GF-D8 (cell line): ENCODE results near the gene KCNK6.
"Not testable (repeated sequence)": the region's sequence is repeated elsewhere in the genome, so short reads cannot be mapped to it uniquely, and the experiment has no call there.

Experiments
- DNase-seq: peaks from one replicate; lab custom pipeline; 2025; lab: John Stamatoyannopoulos, UW

The KCNK6 gene

GRCh38 chr19:38324431-38324830 lies 4.8 kb downstream of the KCNK6 start:
- no peak for DNase-seq

DNA sequence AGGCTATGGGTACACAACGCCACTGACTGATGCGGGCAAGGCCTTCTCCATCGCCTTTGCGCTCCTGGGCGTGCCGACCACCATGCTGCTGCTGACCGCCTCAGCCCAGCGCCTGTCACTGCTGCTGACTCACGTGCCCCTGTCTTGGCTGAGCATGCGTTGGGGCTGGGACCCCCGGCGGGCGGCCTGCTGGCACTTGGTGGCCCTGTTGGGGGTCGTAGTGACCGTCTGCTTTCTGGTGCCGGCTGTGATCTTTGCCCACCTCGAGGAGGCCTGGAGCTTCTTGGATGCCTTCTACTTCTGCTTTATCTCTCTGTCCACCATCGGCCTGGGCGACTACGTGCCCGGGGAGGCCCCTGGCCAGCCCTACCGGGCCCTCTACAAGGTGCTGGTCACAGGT lies 6.9 kb downstream of the KCNK6 start:
- DNase-seq: no peak

- DNase-seq: no peak
Measured at GRCh38 chr19:38329651-38330050, 10.0 kb downstream of the KCNK6 start.

- no peak for DNase-seq
Measured at GRCh38 chr19:38331728-38332127, 12.1 kb downstream of the KCNK6 start.

GRCh38 chr19:38333245-38333644 lies 13.6 kb downstream of the KCNK6 start:
- no peak for DNase-seq

- DNase-seq: peak; percentile 91
Measured at GRCh38 chr19:38335949-38336637, 16.4 kb downstream of the KCNK6 start.

DNA sequence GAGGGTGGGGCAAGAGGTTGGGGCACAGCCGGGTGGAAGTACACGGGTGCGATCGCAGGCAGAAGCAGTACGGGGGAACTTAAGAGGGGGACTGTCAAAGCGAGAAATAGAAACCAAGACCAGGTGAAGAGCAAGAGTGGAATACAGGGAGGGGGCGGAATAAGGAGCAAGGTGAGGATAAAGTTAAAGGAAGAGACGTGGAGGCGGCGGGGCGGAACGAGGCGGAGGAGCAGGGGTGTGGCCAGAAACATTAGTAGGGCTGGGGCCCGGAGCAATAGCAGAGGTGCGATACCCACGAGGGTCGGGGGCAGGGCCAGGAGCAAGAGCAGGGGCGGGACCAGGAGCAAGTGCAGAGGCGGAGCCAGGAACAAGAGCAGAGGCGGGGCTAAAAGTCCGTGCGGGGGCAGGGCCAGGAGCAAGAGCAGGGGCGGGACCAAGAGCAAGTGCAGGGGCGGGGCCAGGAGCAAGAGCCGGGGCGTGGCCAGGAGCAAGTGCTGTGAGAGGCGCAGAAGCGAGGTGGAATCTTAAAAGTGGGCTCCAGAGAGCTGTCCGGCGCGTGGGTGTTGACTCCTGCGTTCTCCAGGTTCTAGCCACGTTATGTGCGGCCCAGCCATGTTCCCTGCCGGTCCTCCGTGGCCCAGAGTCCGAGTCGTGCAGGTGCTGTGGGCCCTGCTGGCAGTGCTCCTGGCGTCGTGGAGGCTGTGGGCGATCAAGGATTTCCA lies 17.2 kb downstream of the KCNK6 start:
- peak; percentile 78 for DNase-seq

- no peak for DNase-seq
Measured at GRCh38 chr19:38337360-38337653, 17.7 kb downstream of the KCNK6 start.

DNA sequence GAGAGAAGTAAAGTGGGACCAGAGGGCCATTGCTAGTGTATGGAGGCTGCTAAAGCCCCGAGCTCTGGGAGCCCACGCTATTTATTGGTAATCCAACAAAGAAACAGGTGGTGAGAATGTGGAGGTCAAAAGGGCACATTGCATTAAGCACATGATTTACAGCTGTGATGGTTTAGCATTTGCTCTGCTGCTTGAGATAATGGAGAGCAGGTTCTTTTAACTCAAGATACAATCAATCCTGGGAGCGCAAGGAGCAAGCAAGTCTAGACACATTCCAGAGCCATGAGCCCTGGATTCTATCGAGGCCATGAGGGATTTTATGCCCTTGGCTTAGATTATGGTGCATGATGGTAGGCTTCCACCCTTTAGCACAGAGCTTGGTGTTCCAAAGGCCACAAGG lies 19.4 kb downstream of the KCNK6 start:
- not testable (repeated sequence) for DNase-seq

DNA sequence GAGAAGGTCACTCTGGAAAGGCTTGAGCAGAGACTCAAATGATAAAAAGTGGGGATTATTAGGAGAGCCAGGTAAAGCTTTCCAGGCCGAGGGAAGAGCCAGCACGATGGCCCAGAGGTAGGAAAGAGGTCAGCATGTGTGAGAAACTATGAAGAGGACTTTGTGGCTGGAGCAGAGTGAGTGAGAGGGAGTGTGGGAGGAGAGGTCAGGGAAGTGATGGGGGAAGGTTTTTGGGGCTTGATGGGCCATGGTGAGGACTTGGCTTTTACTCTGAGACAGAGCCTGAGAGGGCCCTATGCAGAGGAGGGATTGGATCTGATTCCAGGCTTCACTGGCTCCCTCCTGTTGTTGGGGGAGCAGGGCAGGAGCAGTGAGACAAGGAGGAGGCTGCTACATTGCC lies 21.3 kb downstream of the KCNK6 start:
- DNase-seq: no peak

GRCh38 chr19:38346837-38347236 lies 27.2 kb downstream of the KCNK6 start:
- no peak for DNase-seq

GRCh38 chr19:38350883-38351282 lies 31.2 kb downstream of the KCNK6 start:
- no peak for DNase-seq

DNA sequence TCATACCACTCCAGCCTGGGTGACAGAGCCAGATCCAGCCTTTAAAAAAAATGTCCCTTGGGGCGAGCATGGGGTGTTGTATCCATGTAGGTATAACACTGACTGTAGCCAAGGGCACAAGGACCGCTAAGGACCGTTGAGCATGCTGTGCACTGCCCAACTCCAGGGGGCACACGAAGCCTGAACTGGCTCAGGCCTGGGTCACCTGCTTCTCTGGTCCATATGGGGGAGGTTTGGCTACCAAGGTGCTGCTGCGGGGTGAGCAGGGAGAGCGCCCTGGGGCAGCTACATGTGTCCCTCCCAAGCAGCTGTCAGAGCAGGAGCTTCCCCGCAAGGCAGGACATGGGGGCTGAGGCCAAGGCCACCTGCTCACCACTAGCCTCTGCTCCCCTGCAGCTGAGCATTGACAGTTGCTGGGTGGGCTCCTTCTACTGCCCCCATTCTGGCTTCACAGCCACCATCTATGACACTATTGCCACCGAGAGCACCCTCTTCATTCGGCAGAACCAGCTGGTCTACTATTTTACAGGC lies 32.3 kb downstream of the KCNK6 start:
- no peak for DNase-seq

DNA sequence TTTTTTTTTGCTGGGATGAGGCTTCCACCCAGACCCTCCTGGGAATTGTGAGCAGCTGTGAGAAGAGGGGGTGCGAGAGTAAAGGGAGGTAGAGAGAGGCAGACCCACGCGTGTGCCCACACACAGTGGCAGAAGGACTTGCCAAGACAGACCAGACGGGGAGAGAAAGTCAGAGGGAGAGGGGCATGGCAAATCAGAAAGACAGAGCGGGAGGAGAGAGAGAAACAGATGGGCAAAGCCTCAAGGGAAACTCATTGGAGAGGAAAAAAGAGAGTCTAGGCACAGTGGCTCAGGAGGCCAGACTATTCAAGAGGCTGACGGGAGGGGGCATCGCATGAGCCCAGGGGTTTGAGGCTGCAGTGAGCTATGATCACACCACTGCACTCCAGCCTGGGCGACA lies 33.0 kb downstream of the KCNK6 start:
- no peak for DNase-seq

DNA sequence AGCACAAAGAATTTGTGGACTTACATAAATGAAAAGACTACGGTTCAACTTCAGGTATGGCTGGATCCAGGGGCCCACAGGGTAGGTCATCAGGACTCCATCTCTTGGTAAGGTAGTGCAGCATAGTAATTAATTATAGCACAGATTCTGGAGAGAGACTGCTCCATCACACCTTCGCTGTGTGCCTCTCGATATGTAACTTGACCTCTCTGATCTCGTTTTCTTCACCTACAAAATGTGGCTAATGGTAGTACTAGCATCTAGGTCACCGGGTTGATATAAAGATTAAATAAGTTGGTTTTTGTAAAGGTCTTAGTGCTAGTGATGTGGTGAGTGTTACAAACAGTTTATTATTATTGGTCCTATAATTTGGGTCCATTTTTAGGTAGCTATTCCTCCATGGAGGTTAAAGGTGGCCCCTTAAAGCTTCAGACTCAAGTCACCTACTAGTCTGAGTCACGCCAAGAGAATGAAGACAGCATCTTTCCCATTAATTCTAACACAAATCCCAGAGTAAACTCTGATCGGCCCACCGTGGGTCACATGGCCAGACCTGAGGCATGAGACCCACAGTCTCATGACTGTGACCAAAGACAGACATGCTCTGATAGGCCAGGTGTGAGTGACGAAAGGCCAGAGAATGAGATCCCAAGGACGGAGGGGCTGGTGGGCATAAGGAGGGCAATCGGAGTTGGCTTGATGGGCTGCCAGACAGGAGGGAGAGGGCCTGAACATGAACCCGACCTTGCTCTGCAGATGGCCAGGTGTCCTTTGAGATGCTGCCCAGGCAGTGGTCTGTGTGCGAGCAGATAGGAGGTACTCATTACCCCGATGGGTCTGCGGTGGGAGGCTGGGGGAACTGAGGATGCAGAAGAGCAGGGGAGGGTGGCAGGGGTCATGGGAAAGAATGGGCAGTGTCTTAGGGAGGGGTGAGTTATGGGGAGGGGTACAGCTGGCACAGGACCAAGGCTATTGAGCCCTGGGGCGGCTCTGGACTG lies 36.4 kb downstream of the KCNK6 start:
- DNase-seq: no peak

GRCh38 chr19:38358071-38358470 lies 38.4 kb downstream of the KCNK6 start:
- no peak for DNase-seq

DNA sequence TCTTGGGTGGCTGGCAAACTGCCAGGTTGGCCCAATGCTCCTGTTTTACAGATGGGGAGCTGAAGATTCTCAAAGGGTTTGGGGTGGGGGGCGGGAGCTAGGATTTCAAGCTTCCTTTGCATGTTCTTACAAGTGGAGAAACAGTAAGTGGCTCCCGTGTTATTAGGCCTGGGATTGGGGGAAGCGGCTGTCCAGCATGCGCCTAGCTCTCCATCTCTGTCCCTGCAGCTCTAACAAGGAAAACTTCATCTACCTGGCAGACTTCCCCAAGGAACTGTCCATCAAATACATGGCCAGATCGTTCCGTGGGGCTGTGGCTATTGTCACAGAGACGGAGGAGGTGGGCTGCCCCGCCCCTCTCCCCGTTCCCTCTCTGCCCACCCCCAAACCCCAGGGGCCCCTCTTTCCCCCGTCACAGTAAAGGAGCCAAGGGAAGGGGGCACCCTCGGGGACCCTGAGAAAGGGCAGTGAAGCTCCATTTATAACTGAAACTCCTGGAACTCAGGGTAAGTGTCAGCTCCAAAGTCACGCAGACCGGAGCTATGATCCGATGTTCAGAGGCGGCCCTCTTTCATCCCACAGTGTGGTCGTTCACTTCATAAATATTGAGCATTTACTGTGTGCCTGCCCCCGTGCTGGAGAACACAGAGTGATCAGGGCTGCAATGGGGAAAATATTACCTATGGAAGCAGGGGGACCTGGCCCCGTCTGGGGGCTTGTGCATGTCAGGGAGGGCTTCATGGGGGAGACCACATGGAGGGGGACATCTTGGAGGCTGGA lies 39.8 kb downstream of the KCNK6 start:
- no peak for DNase-seq

DNA sequence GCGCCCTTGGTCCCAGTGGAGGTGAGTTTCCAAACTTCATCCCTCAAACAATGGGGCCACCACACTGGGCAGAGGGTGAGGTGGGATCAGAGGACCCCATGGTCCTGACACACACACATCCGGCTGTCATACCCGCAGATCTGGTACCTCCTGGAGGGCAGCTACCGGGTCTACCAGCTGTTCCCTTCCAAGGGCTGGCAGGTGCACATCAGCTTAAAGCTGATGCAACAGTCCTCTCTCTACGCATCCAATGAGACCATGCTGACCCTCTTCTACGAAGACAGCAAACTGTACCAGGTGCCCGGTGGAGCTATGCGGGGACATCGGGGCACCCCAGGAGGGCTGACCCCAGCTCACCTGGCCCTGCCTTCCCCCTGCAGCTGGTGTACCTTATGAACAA lies 40.7 kb downstream of the KCNK6 start:
- no peak for DNase-seq

GRCh38 chr19:38360839-38361631 lies 41.4 kb downstream of the KCNK6 start:
- no peak for DNase-seq

GRCh38 chr19:38361633-38362075 lies 42.0 kb downstream of the KCNK6 start:
- no peak for DNase-seq
